ENCODE measurements around the gene CFAP73. TPM values are rescaled to one million over a fixed set of nuclear protein-coding genes. Genes with fewer than 3 reads are reported as not detected.

The CFAP73 gene
- total RNA-seq, 1 experiment from 2014 or later, result 0.23 TPM

- Histone ChIP-seq H3K27me3 (replicated peaks; ENCODE audit: control insufficient read depth, insufficient read depth, low read length) (no peaks in the 10 kb centered on the region; the same call in 1 of the 2 replicates), H3K4me3 (ENCODE audit: low read depth, low read length) (no peak overlapping the region), H3K9me3 (no peaks in the 10 kb centered on the region), H3K4me1 (no peaks in the 10 kb centered on the region), H3K36me3 (ENCODE audit: control insufficient read depth, insufficient read depth, low read length) (no peaks in the 10 kb centered on the region)
- no peak overlapping the region for H3K4me3 Mint-ChIP-seq (ENCODE audit: unreplicated experiment)
- no peaks in the 10 kb centered on the region for H3K36me3 Mint-ChIP-seq (ENCODE audit: insufficient read depth, unreplicated experiment)
- no peaks in the 10 kb centered on the region for H3K4me1 Mint-ChIP-seq (ENCODE audit: low read depth, unreplicated experiment)
- CTCF ChIA-PET, result no interaction called here
- TF ChIP-seq CTCF (IDR thresholded peaks at IDR 0.05; ENCODE audit: insufficient read depth in 1 of 2, low read depth in 1 of 2, low read length in 1 of 2, severe bottlenecking in 1 of 2, unreplicated experiment in 1 of 2), result no peak
- H3K9me3 Mint-ChIP-seq (ENCODE audit: unreplicated experiment), result no peaks in the 10 kb centered on the region
- intact Hi-C loops (cut with micrococcal nuclease; ENCODE audit: unreplicated experiment), result no loop called here
- peaks cover 4% of the 10 kb centered on the region for H3K27me3 Mint-ChIP-seq (ENCODE audit: insufficient read depth, unreplicated experiment)
- POLR2A ChIA-PET, result no interaction called here
- no peak for DNase-seq
- no TSS peak for BruUV-seq (replicated peaks)
- H3K27ac Mint-ChIP-seq (ENCODE audit: unreplicated experiment), result no peak overlapping the region
Measured at GRCh38 chr12:113105606-113106271, 43.8 kb upstream of the CFAP73 start.

GRCh38 chr12:113106361-113106760 is 43.2 kb upstream of the CFAP73 start:
- ChIA-PET POLR2A (no interaction called here), CTCF (interaction anchor here (1.4 kb wide), 1 partner anchor 47 kb away, joined by 3 read pairs; no protein-coding TSS in a partner anchor)
- Histone ChIP-seq H3K36me3 (ENCODE audit: control insufficient read depth, insufficient read depth, low read length) (no peaks in the 10 kb centered on the region), H3K9me3 (no peaks in the 10 kb centered on the region), H3K4me1 (no peaks in the 10 kb centered on the region), H3K4me3 (ENCODE audit: low read depth, low read length) (no peak overlapping the region), H3K27me3 (replicated peaks; ENCODE audit: control insufficient read depth, insufficient read depth, low read length) (no peaks in the 10 kb centered on the region)
- TF ChIP-seq CTCF (IDR thresholded peaks at IDR 0.05; ENCODE audit: insufficient read depth in 1 of 2, low read depth in 1 of 2, low read length in 1 of 2, severe bottlenecking in 1 of 2, unreplicated experiment in 1 of 2), result no peak
- Mint-ChIP-seq H3K4me1 (ENCODE audit: low read depth, unreplicated experiment) (no peaks in the 10 kb centered on the region), H3K9me3 (ENCODE audit: unreplicated experiment) (no peaks in the 10 kb centered on the region), H3K27me3 (ENCODE audit: insufficient read depth, unreplicated experiment) (peaks cover 4% of the 10 kb centered on the region), H3K4me3 (ENCODE audit: unreplicated experiment) (no peak overlapping the region), H3K36me3 (ENCODE audit: insufficient read depth, unreplicated experiment) (no peaks in the 10 kb centered on the region), H3K27ac (ENCODE audit: unreplicated experiment) (no peak overlapping the region)
- BruUV-seq (replicated peaks), result no TSS peak
- no peak for DNase-seq
- intact Hi-C loops (cut with micrococcal nuclease; ENCODE audit: unreplicated experiment), result no loop called here

- H3K9me3 ChIP-seq, result no peaks in the 10 kb centered on the region
- H3K4me3 ChIP-seq (ENCODE audit: low read depth, low read length), result no peak overlapping the region
- no peaks in the 10 kb centered on the region for H3K27me3 ChIP-seq (replicated peaks; ENCODE audit: control insufficient read depth, insufficient read depth, low read length)
- peaks cover 4% of the 10 kb centered on the region for H3K27me3 Mint-ChIP-seq (ENCODE audit: insufficient read depth, unreplicated experiment)
- POLR2A ChIA-PET, result no interaction called here
- intact Hi-C loops (cut with micrococcal nuclease; ENCODE audit: unreplicated experiment), result no loop called here
- BruUV-seq (replicated peaks), result no TSS peak
- no peak for DNase-seq
- no peaks in the 10 kb centered on the region for H3K9me3 Mint-ChIP-seq (ENCODE audit: unreplicated experiment)
- no peak for TF ChIP-seq CTCF (IDR thresholded peaks at IDR 0.05; ENCODE audit: insufficient read depth in 1 of 2, low read depth in 1 of 2, low read length in 1 of 2, severe bottlenecking in 1 of 2, unreplicated experiment in 1 of 2)
- no peaks in the 10 kb centered on the region for H3K4me1 ChIP-seq
- H3K4me1 Mint-ChIP-seq (ENCODE audit: low read depth, unreplicated experiment), result no peaks in the 10 kb centered on the region
- H3K4me3 Mint-ChIP-seq (ENCODE audit: unreplicated experiment), result no peak overlapping the region
- no peak overlapping the region for H3K27ac Mint-ChIP-seq (ENCODE audit: unreplicated experiment)
- H3K36me3 Mint-ChIP-seq (ENCODE audit: insufficient read depth, unreplicated experiment), result no peaks in the 10 kb centered on the region
- no peaks in the 10 kb centered on the region for H3K36me3 ChIP-seq (ENCODE audit: control insufficient read depth, insufficient read depth, low read length)
- CTCF ChIA-PET, result interaction anchor here (0.7 kb wide), 1 partner anchor 55 kb away, joined by 3 read pairs; no protein-coding TSS in a partner anchor
Measured at GRCh38 chr12:113108308-113108707, 41.2 kb upstream of the CFAP73 start.
